PC-9 (cell line): ENCODE measurements around the gene ITGA3.

Experiments
- CTCF ChIP-seq: fragments of 200-600 bp; sonication (generic); conservative IDR thresholded peaks from 2 replicates; pipeline ENCODE4 v1.6.1; 2017; ENCODE audit warnings: mixed run types, antibody characterized with exemption, mild to moderate bottlenecking, moderate library complexity
- EZH2 ChIP-seq: fragments of 200-600 bp; sonication (generic); IDR thresholded peaks from 2 replicates; pipeline ENCODE4 v1.8.0; 2017; ENCODE audit warnings: antibody characterized with exemption, low read depth

- no peak for TF ChIP-seq CTCF
- no peak for TF ChIP-seq EZH2
These were observed 58.5 kb downstream of the ITGA3 start for GRCh38 chr17:50114401-50114800.
